HepG2 (cell line): ENCODE data around the gene SEMA3C. TPM values are rescaled to one million over a fixed set of nuclear protein-coding genes. Genes with fewer than 3 reads are reported as not detected.

Experiments
- ATAC-seq: fragments of 200-7000 bp; cut with Tn5 transposase; 3 replicates; pipeline ENCODE4 v1.9.1; 2020; ENCODE audit warnings: mild to moderate bottlenecking, moderate library complexity
- BruUV-seq: library from RNA; stranded (reverse); fragments of 400-500 nt; replicated peaks from 2 replicates; lab custom pipeline; 2021; lab: Mats Ljungman, UMichigan
- CTCF ChIA-PET: fragments of 300-600 bp; formaldehyde crosslinking; extraction: SDS; loops from one replicate; lab custom pipeline; 2021; ENCODE audit warnings: low total read pairs, inconsistent platforms, low intra/inter-chr PET ratio; lab: Yijun Ruan, JAX
- POLR2A ChIA-PET: fragments of 350-600 bp; sonication (Branson Sonifier 250); formaldehyde crosslinking; loops from one replicate; lab custom pipeline; 2020; ENCODE audit warnings: antibody characterized with exemption, inconsistent platforms; lab: Yijun Ruan, JAX
- DNase-seq: peaks from one replicate; pipeline ENCODE4 v3.0.0-alpha.2; 2015; ENCODE audit warnings: low spot score
- FAIRE-seq: peaks from 3 replicates; lab custom pipeline; 2011; peaks lifted over from hg19 to GRCh38; lab: Jason Lieb, UNC
- H2AFZ ChIP-seq: one replicate; pipeline ENCODE4 v1.6.1; 2011; ENCODE audit warnings: low read length, inconsistent platforms
- H3K27ac ChIP-seq: fragments of 300-600 bp; 3 replicates; pipeline ENCODE4 v1.8.0; 2011; ENCODE audit warnings: mixed run types, mild to moderate bottlenecking, mixed read lengths, low read length, inconsistent platforms; ENCODE audit not compliant: insufficient read depth; ENCODE audit errors: extremely low read length
- H3K27me3 ChIP-seq, 2 experiments: fragments of 200-600 bp in 1 of 2; 2 replicates in 1 of 2; 3 replicates in 1 of 2; pipeline versions ENCODE4 v1.6.0 to v1.8.0; 2011; ENCODE audit warnings: low read length in 2 of 2, mild to moderate bottlenecking in 2 of 2, moderate library complexity in 2 of 2, inconsistent platforms in 1 of 2; ENCODE audit not compliant: insufficient read depth in 2 of 2, control insufficient read depth in 1 of 2
- H3K36me3 ChIP-seq, 2 experiments: fragments of 200-600 bp in 1 of 2; replicated peaks in 1 of 2; 2 replicates in 1 of 2; 3 replicates in 1 of 2; pipeline versions ENCODE4 v1.5.1 to v1.8.0; 2011; ENCODE audit warnings: low read length in 2 of 2, inconsistent platforms in 1 of 2; ENCODE audit not compliant: insufficient read depth in 2 of 2, control insufficient read depth in 1 of 2
- H3K4me1 ChIP-seq: 2 replicates; pipeline ENCODE4 v1.5.1; 2012; ENCODE audit warnings: low read length, inconsistent platforms; ENCODE audit not compliant: insufficient read depth
- H3K4me2 ChIP-seq: 2 replicates; pipeline ENCODE4 v1.6.0; 2011; ENCODE audit warnings: low read depth, low read length, inconsistent platforms
- H3K4me3 ChIP-seq, 3 experiments: fragments of 200-600 bp in 1 of 3; sonication (generic), shearing (Covaris generic) in 1 of 3; replicated peaks in 1 of 3; 2 replicates each; pipeline ENCODE4 v1.5.1; 2011 to 2016; ENCODE audit warnings: low read length in 3 of 3, inconsistent platforms in 2 of 3, low read depth in 2 of 3, mild to moderate bottlenecking in 2 of 3, control low read depth in 1 of 3, mixed read lengths in 1 of 3; ENCODE audit not compliant: insufficient read depth in 1 of 3
- H3K79me2 ChIP-seq: one replicate; pipeline ENCODE4 v1.6.1; 2011; ENCODE audit warnings: low read length, inconsistent platforms; ENCODE audit not compliant: insufficient read depth
- H3K9ac ChIP-seq: 2 replicates; pipeline ENCODE4 v1.6.0; 2011; ENCODE audit warnings: mild to moderate bottlenecking, low read depth, low read length, inconsistent platforms; ENCODE audit not compliant: insufficient read depth
- H3K9me3 ChIP-seq: 2 replicates; pipeline ENCODE4 v1.5.1; 2012; ENCODE audit warnings: mild to moderate bottlenecking, low read length
- H4K20me1 ChIP-seq: 2 replicates; pipeline ENCODE4 v1.6.0; 2011; ENCODE audit warnings: inconsistent platforms, mild to moderate bottlenecking, low read length, moderate library complexity; ENCODE audit not compliant: insufficient read depth
- DR1 ChIP-seq: sonication (generic); formaldehyde crosslinking; IDR thresholded peaks from 2 replicates; pipeline ENCODE4 v1.8.0; 2021; ENCODE audit warnings: mild to moderate bottlenecking, missing genetic modification reagents, inconsistent platforms
- GZF1 ChIP-seq: sonication (generic); formaldehyde crosslinking; IDR thresholded peaks from 2 replicates; pipeline ENCODE4 v1.5.1; 2020; ENCODE audit warnings: mild to moderate bottlenecking, missing genetic modification reagents
- HINFP ChIP-seq: sonication (generic); formaldehyde crosslinking; IDR thresholded peaks from 2 replicates; pipeline ENCODE4 v1.4.0; 2020; ENCODE audit warnings: low read depth, mild to moderate bottlenecking, missing genetic modification reagents
- HMGA1 ChIP-seq: sonication (generic); formaldehyde crosslinking; conservative IDR thresholded peaks from 2 replicates; pipeline ENCODE4 v1.4.0; 2020; ENCODE audit warnings: missing genetic modification reagents
- MTA3 ChIP-seq: sonication (generic); formaldehyde crosslinking; IDR thresholded peaks from 2 replicates; pipeline ENCODE4 v1.4.0; 2020; ENCODE audit warnings: missing genetic modification reagents
- NFIC ChIP-seq: IDR thresholded peaks from 2 replicates; pipeline ENCODE4 v1.6.1; 2012; ENCODE audit warnings: mild to moderate bottlenecking, low read length, inconsistent platforms
- RBFOX2 ChIP-seq: fragments of 200-400 bp; formaldehyde crosslinking; IDR thresholded peaks from 2 replicates; pipeline ENCODE4 v1.6.1; 2017; ENCODE audit warnings: low read depth, mild to moderate bottlenecking, low read length
- RFXANK ChIP-seq: IDR thresholded peaks from 2 replicates; pipeline ENCODE4 v1.6.1; 2016
- TAF1 ChIP-seq: sonication (generic); formaldehyde crosslinking; IDR thresholded peaks from 2 replicates; pipeline ENCODE4 v1.4.0; 2020; ENCODE audit warnings: missing genetic modification reagents
- TFDP1 ChIP-seq: IDR thresholded peaks from 2 replicates; pipeline ENCODE4 v1.6.1; 2016; ENCODE audit warnings: missing compliant biosample characterization, missing genetic modification reagents, borderline replicate concordance
- U2AF2 ChIP-seq: fragments of 200-400 bp; formaldehyde crosslinking; IDR thresholded peaks from 2 replicates; pipeline ENCODE4 v1.6.1; 2017; ENCODE audit warnings: low read depth, mild to moderate bottlenecking, low read length
- ZNF768 ChIP-seq: sonication (generic); formaldehyde crosslinking; IDR thresholded peaks from 2 replicates; pipeline ENCODE4 v1.4.0; 2020; ENCODE audit warnings: missing genetic modification reagents
- ZSCAN22 ChIP-seq: sonication (generic); formaldehyde crosslinking; IDR thresholded peaks from 2 replicates; pipeline ENCODE4 v1.4.0; 2020; ENCODE audit warnings: mild to moderate bottlenecking, missing genetic modification reagents
- WGBS: methylation state at CpG from one replicate; pipeline ENCODE4 v1.1.6; 2017; ENCODE audit warnings: low lambda C conversion rate; 5-methylcytosine and 5-hydroxymethylcytosine counted together
- in situ Hi-C: cut with HindIII; loops from 2 replicates; pipeline ENCODE4 v1.10.0; 2017; ENCODE audit warnings: low pct_unique_long_range_greater_than_20kb; ENCODE audit not compliant: extremely low pct_ligation_motif_present
- intact Hi-C: fragments of 100-400 bp; cut with micrococcal nuclease; formaldehyde crosslinking; loops from one replicate; pipeline ENCODE4 v1.10.0; 2022; ENCODE audit not compliant: unreplicated experiment
- polyA plus RNA-seq, 8 experiments: library from polyadenylated mRNA; depleted of rRNA in 3 of 8; stranded (reverse) in 7 of 8; unstranded in 1 of 8; fragments of >200 nt; fragmentation: Illumina TruSeq in 4 of 8; extraction: Trizol in 4 of 8; gene quantifications; 2 replicates each; pipeline versions ENCODE4 v1.2.1 to v1.2.3, GENCODE V29; 2011 to 2016; ENCODE audit warnings: low read depth in 4 of 8, missing spikeins in 1 of 8, mixed read lengths in 1 of 8; ENCODE audit not compliant: insufficient read depth in 1 of 8
- total RNA-seq, 5 experiments: library from RNA; depleted of rRNA; stranded (reverse); fragments of >200 nt; fragmentation: Illumina TruSeq; extraction: Trizol; gene quantifications; 2 replicates each; pipeline ENCODE4 v1.2.3, GENCODE V29; 2016; ENCODE audit warnings: low read depth in 1 of 5
- TF ChIP-seq, protein P1 (sequence below): sonication (generic); formaldehyde crosslinking; IDR thresholded peaks from 2 replicates; pipeline ENCODE4 v1.4.0; 2020; ENCODE audit warnings: missing genetic modification reagents

SEMA3C gene
- total and polyA plus RNA-seq, 2 of the 13 experiments (the other 11 are each of a cell fraction or from before 2014, with no cell fraction given) = 0.05 to 0.13 TPM

DNA sequence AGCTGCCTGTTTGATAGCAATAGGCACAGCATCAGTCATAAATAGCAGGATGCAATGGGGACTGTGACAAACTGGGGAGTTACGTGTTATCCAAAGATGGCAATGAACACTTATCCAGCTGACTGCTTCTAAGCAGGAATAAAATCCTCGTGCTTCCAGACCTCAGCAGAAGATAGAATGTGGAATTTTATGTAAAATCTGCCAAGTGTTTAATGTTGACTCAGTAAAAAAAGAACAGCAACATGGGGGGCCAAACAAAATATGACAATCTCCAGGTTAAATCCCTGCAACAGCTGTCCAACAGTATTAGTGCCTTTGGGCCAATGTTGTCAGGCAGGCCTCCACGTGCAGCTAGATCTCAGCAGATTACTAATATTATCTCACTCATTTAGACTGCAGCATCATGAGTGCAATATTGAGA, 127.3 kb downstream of the SEMA3C start:
- Histone ChIP-seq H3K36me3 (no peaks in the 10 kb centered on the region), H2AFZ (no peak overlapping the region), H3K27ac (no peak overlapping the region), H3K79me2 (no peaks in the 10 kb centered on the region), H3K9ac (no peak overlapping the region), H3K27me3 (no peaks in the 10 kb centered on the region), H3K4me2 (no peak overlapping the region), H3K4me1 (no peaks in the 10 kb centered on the region), H3K4me3 (no peak overlapping the region), H3K9me3 (no peaks in the 10 kb centered on the region), H4K20me1 (no peaks in the 10 kb centered on the region)
- no peak for TF ChIP-seq U2AF2
- no peak for TF ChIP-seq RBFOX2
- no peak for TF ChIP-seq HMGA1
- no peak for TF ChIP-seq DR1 (CRISPR knock-in tag)
- TF ChIP-seq GZF1 (CRISPR knock-in tag) = no peak
- no peak for TF ChIP-seq TAF1 (CRISPR knock-in tag)
- TF ChIP-seq TFDP1 (CRISPR knock-in tag) = no peak
- no peak for TF ChIP-seq ZSCAN22 (CRISPR knock-in tag)
- no peak for TF ChIP-seq NFIC
- TF ChIP-seq HINFP = no peak
- TF ChIP-seq, protein P1, sequence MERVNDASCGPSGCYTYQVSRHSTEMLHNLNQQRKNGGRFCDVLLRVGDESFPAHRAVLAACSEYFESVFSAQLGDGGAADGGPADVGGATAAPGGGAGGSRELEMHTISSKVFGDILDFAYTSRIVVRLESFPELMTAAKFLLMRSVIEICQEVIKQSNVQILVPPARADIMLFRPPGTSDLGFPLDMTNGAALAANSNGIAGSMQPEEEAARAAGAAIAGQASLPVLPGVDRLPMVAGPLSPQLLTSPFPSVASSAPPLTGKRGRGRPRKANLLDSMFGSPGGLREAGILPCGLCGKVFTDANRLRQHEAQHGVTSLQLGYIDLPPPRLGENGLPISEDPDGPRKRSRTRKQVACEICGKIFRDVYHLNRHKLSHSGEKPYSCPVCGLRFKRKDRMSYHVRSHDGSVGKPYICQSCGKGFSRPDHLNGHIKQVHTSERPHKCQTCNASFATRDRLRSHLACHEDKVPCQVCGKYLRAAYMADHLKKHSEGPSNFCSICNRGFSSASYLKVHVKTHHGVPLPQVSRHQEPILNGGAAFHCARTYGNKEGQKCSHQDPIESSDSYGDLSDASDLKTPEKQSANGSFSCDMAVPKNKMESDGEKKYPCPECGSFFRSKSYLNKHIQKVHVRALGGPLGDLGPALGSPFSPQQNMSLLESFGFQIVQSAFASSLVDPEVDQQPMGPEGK (CRISPR knock-in tag) = no peak
- no peak for TF ChIP-seq ZNF768 (CRISPR knock-in tag)
- no peak for TF ChIP-seq RFXANK
- TF ChIP-seq MTA3 (CRISPR knock-in tag) = no peak
- ATAC-seq (no peak), FAIRE-seq (no peak), DNase-seq (no peak)
- in situ Hi-C loops (no loop called here), intact Hi-C loops (no loop called here)
- ChIA-PET POLR2A (no interaction called here), CTCF (no interaction called here)
- no TSS peak for BruUV-seq
- 34% methylated on average over 3 of the region's 3 CpGs for WGBS
